GM19468 (cell line): ENCODE measurements around the gene RNASE12.

Source experiments
- ATAC-seq: cut with Tn5 transposase; IDR thresholded peaks from one replicate; pipeline ENCODE4 v1.9.1; 2021; ENCODE audit warnings: mild to moderate bottlenecking, moderate library complexity, moderate number of reproducible peaks; ENCODE audit not compliant: unreplicated experiment; ENCODE audit errors: extremely low read depth

RNASE12 gene

GRCh38 chr14:20548414-20549158, 42.6 kb downstream of the RNASE12 start:
- no peak for ATAC-seq

GRCh38 chr14:20546877-20547276, 44.3 kb downstream of the RNASE12 start:
- ATAC-seq: no peak
